ENCODE results near the gene HOXA5. TPM values are rescaled to one million over a fixed set of nuclear protein-coding genes. Genes with fewer than 3 reads are reported as not detected.
A peak's percentile ranks its signal among the peaks of the same experiment; 100 is the strongest.

Gene HOXA5
- total RNA-seq, 4 donors from 2014 or later = 3.6 to 8.2 (median 6.8) TPM

GRCh38 chr7:27099453-27100370, 43.8 kb downstream of the HOXA5 start:
- Histone ChIP-seq H3K4me3 (peak overlapping the region; percentile 85 to 97 (median 92)), H3K36me3 (no peaks in the 10 kb centered on the region), H3K9me3 (no peaks in the 10 kb centered on the region), H3K4me1 (peaks cover 9 to 85% (median 20%) of the 10 kb centered on the region in 3 donors), H3K27ac (peak overlapping the region; percentile 96 to 99 (median 98)), H3K27me3 (peaks cover 0 to 11% (median 0%) of the 10 kb centered on the region in 4 donors)
- TF ChIP-seq POLR2A (IDR thresholded peaks at IDR 0.05) (no peak), CTCF (IDR thresholded peaks at IDR 0.05) (no peak)
- WGBS, 2 donors = 29 to 30% methylated on average over 8 of the region's 8 CpGs
- intact Hi-C loops (cut with DNase I) = loop anchor here (5.0 kb wide), 1 partner anchor 237 kb away; the partner anchor contains the start of gene SKAP2
- no peak for DNase-seq

GRCh38 chr7:27098578-27099451, 44.7 kb downstream of the HOXA5 start:
- Histone ChIP-seq H3K9me3 (no peaks in the 10 kb centered on the region), H3K27ac (peak overlapping the region; percentile 96 to 99 (median 98)), H3K36me3 (no peaks in the 10 kb centered on the region), H3K4me1 (peaks cover 3 to 85% (median 18%) of the 10 kb centered on the region in 3 donors), H3K27me3 (peaks cover 0 to 9% (median 0%) of the 10 kb centered on the region in 4 donors), H3K4me3 (peak overlapping the region; percentile 85 to 97 (median 92))
- DNase-seq = no peak
- intact Hi-C loops (cut with DNase I) = loop anchor here (5.0 kb wide), 1 partner anchor 237 kb away; the partner anchor contains the start of gene SKAP2
- no peak for TF ChIP-seq CTCF (IDR thresholded peaks at IDR 0.05)
- TF ChIP-seq POLR2A (IDR thresholded peaks at IDR 0.05) = no peak
- 10 to 16% methylated on average over 25 to 31 of the region's 38 CpGs for WGBS, 2 donors

- H3K9me3 ChIP-seq = no peaks in the 10 kb centered on the region
- TF ChIP-seq POLR2A (IDR thresholded peaks at IDR 0.05) (no peak), CTCF (IDR thresholded peaks at IDR 0.05) (no peak)
- 9 to 16% methylated on average over 13 to 29 of the region's 35 CpGs for WGBS, 2 donors
- H3K4me3 ChIP-seq = peak overlapping the region; percentile 85 to 97 (median 92)
- no peaks in the 10 kb centered on the region for H3K27me3 ChIP-seq
- no peak for DNase-seq
- intact Hi-C loops (cut with DNase I) = loop anchor here (5.0 kb wide), 1 partner anchor 236 kb away; the partner anchor contains the start of gene SKAP2
- peaks cover 0 to 80% (median 15%) of the 10 kb centered on the region in 3 donors for H3K4me1 ChIP-seq
- H3K36me3 ChIP-seq = no peaks in the 10 kb centered on the region
- H3K27ac ChIP-seq = peak overlapping the region; percentile 96 to 99 (median 98)
Observed at GRCh38 chr7:27097686-27098577, 45.5 kb downstream of the HOXA5 start.

- intact Hi-C loops (cut with DNase I) = loop anchor here (5.0 kb wide), 1 partner anchor 235 kb away; the partner anchor contains the start of gene SKAP2
- TF ChIP-seq POLR2A (IDR thresholded peaks at IDR 0.05) (peak in 1 of 4 donors; percentile 29), CTCF (IDR thresholded peaks at IDR 0.05) (no peak)
- peaks cover 0 to 72% (median 15%) of the 10 kb centered on the region in 3 donors for H3K4me1 ChIP-seq
- no peaks in the 10 kb centered on the region for H3K27me3 ChIP-seq
- DNase-seq = no peak
- H3K36me3 ChIP-seq = no peaks in the 10 kb centered on the region
- WGBS, 2 donors = 0% methylated on average over 9 to 37 of the region's 41 CpGs
- H3K9me3 ChIP-seq = no peaks in the 10 kb centered on the region
- H3K27ac ChIP-seq = peak overlapping the region; percentile 96 to 99 (median 98)
- H3K4me3 ChIP-seq = peak overlapping the region; percentile 85 to 97 (median 92)
Observed at GRCh38 chr7:27096768-27097514, 46.5 kb downstream of the HOXA5 start.
